HG03280 (cell line): ENCODE results near the gene ABLIM2.

Experiments
- ATAC-seq: cut with Tn5 transposase; IDR thresholded peaks from one replicate; pipeline ENCODE4 v1.9.1; 2021; ENCODE audit warnings: mild to moderate bottlenecking, moderate library complexity; ENCODE audit not compliant: unreplicated experiment

The ABLIM2 gene

GRCh38 chr4:8010618-8011017 lies 148.0 kb downstream of the ABLIM2 start:
- ATAC-seq, result no peak

DNA sequence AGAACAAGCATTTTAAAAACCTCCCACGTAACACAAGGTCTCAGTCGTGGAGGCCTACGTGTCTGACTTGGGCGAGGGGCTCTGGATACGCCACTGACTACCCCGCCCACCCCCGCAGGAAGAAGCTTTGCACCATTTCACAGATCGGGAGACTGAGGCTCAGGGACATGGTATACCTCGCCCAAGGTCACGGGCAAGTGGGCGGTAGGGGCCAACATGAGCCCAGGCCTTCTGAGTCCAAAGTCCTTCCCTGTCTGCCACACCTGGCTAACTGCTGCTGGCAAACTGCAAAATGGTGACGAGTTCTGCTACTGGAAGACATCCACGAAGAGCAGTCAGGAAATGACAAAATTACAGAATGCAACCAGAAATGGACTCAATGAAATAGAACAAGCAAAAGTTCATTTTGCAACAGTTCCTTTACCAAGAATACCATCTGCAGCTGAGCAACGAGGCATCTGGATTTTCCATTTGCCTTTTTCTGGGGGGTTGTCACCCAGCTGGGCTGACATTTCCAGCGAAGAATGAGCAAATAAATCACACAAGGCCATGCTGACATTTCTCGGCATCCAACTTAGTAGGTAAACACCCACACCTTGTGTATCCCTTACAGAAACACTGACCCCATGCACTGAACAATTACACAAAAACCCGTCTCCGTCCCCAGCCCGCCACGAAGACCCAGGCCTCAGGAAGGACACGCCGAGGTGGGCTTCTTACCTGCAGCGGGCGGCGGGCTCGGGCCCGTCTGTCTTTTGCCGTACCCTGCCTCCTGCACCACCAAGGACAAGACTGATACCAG lies 148.7 kb downstream of the ABLIM2 start:
- ATAC-seq, result no peak

GRCh38 chr4:8009097-8009496 lies 149.5 kb downstream of the ABLIM2 start:
- ATAC-seq, result no peak

DNA sequence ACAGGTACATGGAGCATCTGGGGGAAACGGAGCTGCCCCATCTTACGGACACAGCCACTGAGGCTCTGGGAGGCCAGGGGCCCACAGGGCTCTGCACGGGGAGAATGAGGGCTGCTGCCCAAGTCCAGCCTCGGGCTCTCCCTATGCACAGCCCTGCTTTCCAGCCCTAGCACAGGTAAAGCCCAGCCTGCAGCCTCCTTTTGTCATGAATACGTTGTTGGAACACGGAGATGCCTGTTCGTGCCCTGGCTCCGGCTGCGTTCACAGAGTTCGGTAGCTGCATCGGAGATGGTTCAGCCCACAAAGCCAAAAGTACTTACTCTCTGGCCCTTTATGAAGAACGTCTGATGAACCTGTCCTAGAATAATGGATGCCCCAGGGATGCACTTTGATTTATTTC lies 150.2 kb downstream of the ABLIM2 start:
- no peak for ATAC-seq

DNA sequence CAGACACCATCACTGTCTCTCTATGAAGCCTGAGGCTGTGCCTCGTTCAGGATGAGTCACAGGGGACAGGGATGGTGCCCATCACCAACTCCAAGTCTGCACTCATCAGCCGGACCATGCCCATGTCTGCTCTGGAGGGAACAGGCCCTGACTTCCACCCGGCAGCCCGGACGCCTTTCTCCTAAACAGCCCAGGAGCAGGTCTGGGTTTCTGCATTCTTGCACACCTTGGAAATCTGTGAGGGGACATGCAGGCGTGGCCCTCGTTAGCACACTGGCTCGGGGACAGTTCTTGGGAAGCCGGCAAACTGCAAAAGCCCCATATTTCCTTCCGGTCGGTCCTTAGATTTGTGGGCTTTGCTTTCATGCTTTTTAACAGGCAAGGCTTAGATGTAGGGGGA lies 151.0 kb downstream of the ABLIM2 start:
- no peak for ATAC-seq

DNA sequence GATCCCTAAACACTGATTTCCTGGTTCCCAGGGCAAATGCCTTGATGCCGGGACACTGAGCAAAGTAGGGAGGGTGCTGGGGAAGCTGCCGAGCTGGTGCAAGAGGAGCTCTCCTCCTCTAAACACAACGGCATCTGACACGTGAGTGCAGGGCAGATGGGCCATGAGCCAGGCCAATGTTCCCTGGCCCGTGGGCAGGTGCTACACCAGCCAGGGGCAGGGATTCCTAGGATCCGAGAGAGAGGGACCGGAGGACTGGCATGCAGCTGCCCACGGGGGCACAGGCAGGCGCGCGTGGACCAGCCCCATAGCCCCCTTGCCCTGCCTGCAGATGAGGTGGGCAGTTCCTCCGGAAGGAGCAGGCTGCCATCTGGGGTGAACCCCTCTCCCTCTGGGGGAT lies 152.1 kb downstream of the ABLIM2 start:
- ATAC-seq, result no peak

DNA sequence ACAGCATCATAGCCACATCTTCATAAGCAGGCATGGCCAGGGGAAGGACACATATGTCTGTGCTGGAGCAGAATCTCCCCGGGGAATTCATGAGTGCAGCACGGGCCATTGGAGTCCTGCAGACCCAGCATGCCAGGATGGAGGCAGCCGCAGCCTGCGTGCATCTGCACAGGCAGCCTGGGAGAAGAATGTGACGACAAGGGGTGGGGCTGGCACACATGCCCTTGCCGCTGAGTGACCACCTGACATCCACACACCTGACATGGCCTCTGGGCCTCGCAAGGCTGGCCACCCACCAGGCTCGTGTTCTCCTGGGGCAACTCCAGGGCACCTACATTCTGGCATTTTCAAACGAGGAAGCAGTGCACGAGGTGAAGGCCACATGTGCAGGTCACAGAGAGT lies 152.8 kb downstream of the ABLIM2 start:
- no peak for ATAC-seq

DNA sequence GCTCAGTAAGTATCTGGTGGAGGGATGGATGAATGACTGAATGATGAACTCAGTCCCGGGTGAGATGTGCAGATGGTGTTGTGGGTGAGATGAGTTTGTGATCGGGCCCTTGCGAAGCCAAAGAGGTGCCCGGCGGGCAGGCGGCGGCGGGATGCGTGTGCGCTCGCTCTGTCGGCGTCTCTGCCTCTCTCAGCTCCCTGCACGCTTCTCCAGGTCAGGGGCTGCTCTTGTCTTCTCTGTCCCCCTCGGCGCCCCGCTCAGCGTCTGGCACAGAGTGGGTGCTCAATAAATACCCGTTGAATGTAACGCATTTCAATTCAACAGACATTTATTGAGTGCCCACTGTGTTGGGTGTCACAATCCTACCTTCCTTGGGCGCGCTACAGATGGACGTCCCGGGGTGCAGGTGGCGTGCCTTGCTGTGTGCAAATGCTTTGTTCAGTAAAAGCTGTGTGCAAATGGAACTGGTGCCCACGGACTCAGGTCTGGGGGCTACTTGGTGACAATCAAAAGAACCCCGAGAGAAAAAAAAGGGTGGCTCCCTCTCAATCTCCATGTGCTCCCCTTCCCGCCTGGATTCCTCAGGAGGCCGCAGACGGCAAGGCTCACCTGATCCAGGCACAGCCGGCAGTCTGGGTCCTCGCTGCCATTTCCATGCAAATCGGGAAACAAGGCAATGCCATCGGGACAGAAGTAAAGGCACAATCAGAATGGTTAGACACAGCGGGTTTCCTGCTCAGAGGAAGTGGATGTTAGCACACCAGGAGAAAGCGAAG lies 153.4 kb downstream of the ABLIM2 start:
- no peak for ATAC-seq

- no peak for ATAC-seq
Measured at GRCh38 chr4:8004066-8004465, 154.5 kb downstream of the ABLIM2 start.

DNA sequence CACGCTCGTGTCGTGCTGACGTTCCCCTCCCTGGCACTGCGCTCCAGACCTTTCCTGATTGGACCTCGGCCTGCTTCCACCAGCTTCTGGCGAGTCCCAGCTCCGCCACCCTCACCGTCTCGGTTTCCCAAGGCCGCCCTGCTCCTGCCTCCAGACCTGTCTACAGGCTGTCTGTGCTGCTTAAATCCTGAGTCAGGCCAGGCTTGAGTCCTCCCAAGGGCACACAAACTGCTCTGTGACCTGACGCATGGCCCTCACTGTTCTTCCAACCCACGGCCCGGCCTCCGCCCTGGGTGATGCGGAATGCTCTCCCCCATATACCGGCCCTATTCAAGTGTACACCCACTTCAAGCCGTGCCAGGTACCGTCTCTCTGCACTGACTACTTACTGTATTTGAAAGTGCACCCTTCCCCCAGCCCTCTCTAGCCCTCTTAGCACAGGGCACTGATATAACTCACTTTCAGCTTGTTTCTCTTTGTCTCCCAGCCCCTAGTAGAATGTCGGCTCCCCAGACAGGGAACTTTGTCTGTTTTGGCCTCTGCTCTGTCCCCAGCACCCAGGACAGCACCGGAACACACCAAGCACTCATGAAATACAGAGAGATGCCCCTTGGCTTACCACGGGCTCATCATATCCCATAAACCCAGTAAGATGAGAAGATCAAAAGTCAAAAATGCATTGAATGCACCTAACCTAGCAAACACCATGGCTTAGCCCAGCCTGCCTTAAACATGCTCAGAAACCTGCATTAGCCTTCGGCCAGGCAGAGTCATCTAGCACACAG lies 155.9 kb downstream of the ABLIM2 start:
- ATAC-seq, result no peak

DNA sequence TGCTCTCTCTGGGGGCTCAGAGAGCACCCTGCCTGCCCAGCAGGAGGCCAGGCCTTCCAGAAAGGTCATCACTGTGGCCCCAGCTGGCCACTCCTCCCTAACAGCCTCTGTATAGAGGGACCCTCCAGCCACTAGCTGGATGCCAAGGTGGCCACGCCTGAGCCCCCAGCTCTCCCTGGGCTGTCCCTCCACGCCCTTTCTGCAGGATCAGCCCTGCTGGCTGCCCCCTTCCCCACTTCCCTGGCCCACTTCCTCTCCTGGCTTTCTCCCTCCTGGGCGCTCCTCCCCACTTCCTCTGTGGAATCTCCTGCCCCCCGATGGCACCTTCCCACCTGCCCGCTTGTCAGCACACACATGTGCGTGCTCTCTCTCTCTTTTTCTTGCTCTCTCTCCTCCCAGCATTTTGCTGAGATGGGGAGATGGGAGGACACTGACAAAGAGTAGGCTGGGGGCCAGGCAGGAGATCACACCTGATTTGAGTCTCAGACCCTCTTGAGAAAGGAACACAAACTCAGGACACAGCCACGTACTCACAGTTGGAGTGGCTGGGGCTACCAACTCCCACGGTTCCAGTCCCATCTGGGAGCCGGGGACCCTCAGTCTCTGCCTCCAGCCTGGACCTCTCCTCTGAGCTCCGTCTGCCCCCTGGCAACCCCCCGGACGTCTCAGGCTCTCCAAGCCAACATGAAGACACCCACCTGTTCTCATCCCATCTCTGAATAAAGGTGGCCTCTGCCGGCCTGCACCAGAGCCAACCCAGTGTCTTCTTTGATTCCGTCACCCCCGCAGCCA lies 156.9 kb downstream of the ABLIM2 start:
- ATAC-seq, result no peak

DNA sequence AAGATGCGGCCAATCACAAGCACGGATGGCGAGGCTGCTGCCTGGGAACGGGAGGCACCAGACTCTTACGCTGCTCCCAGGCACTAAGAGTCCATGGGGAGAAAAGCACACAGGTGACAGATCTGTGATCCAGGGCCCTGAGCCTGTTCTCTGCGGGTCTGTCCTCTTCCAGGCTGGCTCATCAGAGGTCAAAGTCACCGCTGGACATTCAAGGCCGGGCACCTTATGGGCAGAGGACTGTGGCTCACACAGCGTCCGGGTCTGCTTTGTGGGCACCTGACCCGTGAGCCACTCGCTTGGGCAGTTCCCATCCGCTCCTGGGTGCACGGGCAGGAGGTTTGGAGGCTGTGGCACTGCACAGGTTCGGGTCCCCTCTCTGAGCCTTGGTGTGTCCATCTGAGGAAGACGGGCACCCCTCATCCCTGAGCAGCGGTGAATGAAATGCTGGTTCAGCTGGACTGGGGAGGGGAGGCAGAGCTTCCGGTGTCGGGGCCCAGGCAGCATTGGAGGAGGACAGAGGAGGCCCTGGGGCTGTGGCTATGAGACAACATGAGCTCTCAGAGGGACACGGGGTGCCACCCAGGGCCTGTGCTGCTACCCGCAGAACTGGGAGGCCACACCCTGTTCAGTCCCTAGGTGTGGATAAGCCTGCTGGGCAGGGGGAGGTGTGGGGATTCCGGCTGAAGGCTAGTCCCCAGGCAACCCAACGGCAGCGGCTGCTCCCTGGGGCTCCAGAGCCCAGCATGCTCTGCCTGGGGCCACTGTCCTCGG lies 157.7 kb downstream of the ABLIM2 start:
- ATAC-seq, result no peak

GRCh38 chr4:8000247-8000646 lies 158.4 kb downstream of the ABLIM2 start:
- no peak for ATAC-seq

DNA sequence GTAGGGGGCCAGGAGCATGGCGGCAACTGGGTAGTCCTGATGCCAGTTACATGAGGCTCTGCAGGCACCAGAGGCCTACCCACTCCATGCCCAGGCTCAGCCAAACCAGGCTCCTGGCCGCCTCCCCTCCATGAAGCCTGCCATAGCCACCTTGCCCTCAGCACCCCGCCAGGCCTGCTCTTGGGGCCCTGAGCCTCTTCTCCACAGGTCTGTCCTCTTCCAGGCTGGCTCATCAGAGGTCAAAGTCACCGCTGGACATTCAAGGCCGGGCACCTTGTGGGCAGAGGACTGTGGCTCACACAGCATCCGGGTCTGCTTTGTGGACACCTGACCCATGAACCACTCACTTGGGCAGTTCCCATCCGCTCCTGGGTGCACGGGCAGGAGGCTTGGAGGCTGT lies 158.9 kb downstream of the ABLIM2 start:
- ATAC-seq, result no peak

DNA sequence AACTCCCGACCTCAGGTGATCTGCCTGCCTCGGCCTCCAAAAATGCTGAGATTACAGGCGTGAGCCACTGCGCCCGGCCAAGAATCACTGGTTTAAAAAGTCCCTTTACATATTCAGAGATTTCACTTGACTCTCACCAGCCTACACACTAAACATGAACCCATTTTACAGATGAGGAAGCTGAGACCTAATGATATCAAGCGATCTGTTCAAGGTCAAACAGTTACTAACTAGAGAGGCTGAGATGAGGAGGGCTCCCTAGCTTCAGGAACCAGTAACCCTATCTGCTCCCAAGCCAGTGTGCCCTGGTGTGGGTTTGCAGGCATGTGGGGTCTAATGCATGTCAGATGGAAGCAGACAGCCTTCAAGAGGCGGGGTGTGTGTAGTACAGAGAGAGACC lies 159.3 kb downstream of the ABLIM2 start:
- no peak for ATAC-seq

DNA sequence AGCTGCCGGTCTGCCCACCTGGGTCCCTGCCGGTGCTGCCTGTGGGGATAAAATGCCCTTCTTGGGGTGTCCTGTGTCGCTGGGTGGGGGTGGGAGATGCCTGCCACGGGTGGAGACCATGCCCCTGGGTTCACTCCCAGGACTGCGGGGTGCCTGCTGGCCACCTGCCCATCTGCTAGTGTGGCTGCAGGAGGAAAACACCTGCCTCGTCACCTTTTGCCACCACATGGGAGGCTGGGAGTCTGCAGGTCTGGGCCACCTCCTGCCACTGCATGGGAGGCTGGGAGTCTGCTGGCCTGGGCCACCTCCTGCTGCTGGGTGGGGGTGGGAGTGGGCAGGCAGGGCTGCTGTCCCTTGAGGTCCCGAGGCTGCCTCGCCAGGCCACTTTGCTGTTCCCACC lies 160.2 kb downstream of the ABLIM2 start:
- no peak for ATAC-seq

- no peak for ATAC-seq
Measured at GRCh38 chr4:7995866-7996265, 162.7 kb downstream of the ABLIM2 start.

DNA sequence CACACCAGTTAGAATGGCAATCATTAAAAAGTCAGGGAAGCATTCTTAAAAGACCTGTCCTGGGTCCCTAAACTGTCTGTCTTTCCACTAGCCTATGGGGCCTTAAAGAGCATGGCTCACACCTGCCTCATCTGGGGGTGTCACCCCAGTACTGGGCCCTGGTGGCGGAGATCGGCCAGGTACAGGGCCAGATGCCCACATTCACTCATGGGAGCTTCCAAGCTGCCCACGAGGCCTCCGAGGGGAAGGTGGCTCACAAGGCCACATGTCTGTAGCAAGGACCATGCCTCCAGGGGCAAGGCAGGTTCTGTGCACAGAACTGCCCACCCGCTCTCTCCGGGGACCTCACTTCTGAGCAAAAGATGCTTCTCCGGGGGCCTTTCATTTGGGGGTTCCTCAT lies 163.5 kb downstream of the ABLIM2 start:
- ATAC-seq, result no peak

GRCh38 chr4:7993671-7994070 lies 164.9 kb downstream of the ABLIM2 start:
- no peak for ATAC-seq

GRCh38 chr4:7992846-7993245 lies 165.8 kb downstream of the ABLIM2 start:
- no peak for ATAC-seq
